Endodermal cell (in vitro differentiated cells): ENCODE measurements around the gene B2M. TPM values are rescaled to one million over a fixed set of nuclear protein-coding genes. Genes with fewer than 3 reads are reported as not detected.
"Not testable (repeated sequence)": the region's sequence is repeated elsewhere in the genome, so short reads cannot be mapped to it uniquely, and the experiment has no call there.

Experiments used
- DNase-seq: peaks from one replicate; pipeline ENCODE4 v3.0.0-alpha.2; 2017
- H3K27ac ChIP-seq: 2 replicates; pipeline ENCODE4 v1.5.1; 2013; ENCODE audit warnings: mild to moderate bottlenecking, low read depth, low read length, moderate library complexity
- H3K27me3 ChIP-seq: 2 replicates; pipeline ENCODE4 v1.6.1; 2013; ENCODE audit warnings: mild to moderate bottlenecking, low read length, moderate library complexity; ENCODE audit not compliant: insufficient read depth, control insufficient read depth, poor library complexity, severe bottlenecking
- H3K36me3 ChIP-seq: 2 replicates; pipeline ENCODE4 v1.7.0; 2013; ENCODE audit warnings: mild to moderate bottlenecking, low read length, moderate library complexity; ENCODE audit not compliant: control insufficient read depth, insufficient read depth
- H3K4me1 ChIP-seq: one replicate; pipeline ENCODE4 v1.7.0; 2013; ENCODE audit warnings: low read length; ENCODE audit not compliant: control insufficient read depth, insufficient read depth
- H3K4me3 ChIP-seq: 2 replicates; pipeline ENCODE4 v1.5.1; 2013; ENCODE audit warnings: mild to moderate bottlenecking, low read length, moderate library complexity
- H3K9ac ChIP-seq: 2 replicates; pipeline ENCODE4 v1.6.1; 2013; ENCODE audit warnings: mild to moderate bottlenecking, low read length, moderate library complexity; ENCODE audit not compliant: poor library complexity, severe bottlenecking; ENCODE audit errors: extremely low read depth
- H3K9me3 ChIP-seq: 2 replicates; pipeline ENCODE4 v1.6.1; 2013; ENCODE audit warnings: mild to moderate bottlenecking, low read length, moderate library complexity; ENCODE audit not compliant: control insufficient read depth
- H3K27ac Mint-ChIP-seq: 2 replicates; pipeline ENCODE4 v1.8.0; 2020; ENCODE audit warnings: mixed read lengths
- H3K27me3 Mint-ChIP-seq: 2 replicates; pipeline ENCODE4 v1.8.0; 2021; ENCODE audit warnings: mild to moderate bottlenecking, mixed read lengths; ENCODE audit not compliant: insufficient read depth
- H3K36me3 Mint-ChIP-seq: 2 replicates; pipeline ENCODE4 v1.8.0; 2020; ENCODE audit warnings: low read depth, mixed read lengths
- H3K4me1 Mint-ChIP-seq: 2 replicates; pipeline ENCODE4 v1.8.0; 2020; ENCODE audit warnings: mixed read lengths
- H3K4me3 Mint-ChIP-seq: 2 replicates; pipeline ENCODE4 v1.8.0; 2020; ENCODE audit warnings: mild to moderate bottlenecking, moderate library complexity, mixed read lengths
- H3K9me3 Mint-ChIP-seq: 2 replicates; pipeline ENCODE4 v1.8.0; 2020; ENCODE audit warnings: mild to moderate bottlenecking, mixed read lengths
- WGBS, 2 experiments: methylation state at CpG; one replicate each; pipeline versions ENCODE4 v1.1.5 to v1.1.7; 2013; ENCODE audit warnings: missing lambda C conversion rate in 2 of 2, mixed read lengths in 1 of 2; ENCODE audit not compliant: insufficient coverage in 1 of 2, insufficient read length in 1 of 2; 5-methylcytosine and 5-hydroxymethylcytosine counted together
- total RNA-seq, 2 donors: library from RNA; stranded (reverse); fragmentation: NEBNext Ultra II Directional in 1 of 2; extraction: Animal tissue kit (Norgen Biotek cat#: 25700) in 1 of 2; gene quantifications; 2 replicates in 1 of 2; 3 replicates in 1 of 2; pipeline ENCODE4 v1.2.1, GENCODE V29; 2021
- TF ChIP-seq, protein P1 (sequence below): fragments of 200-600 bp; sonication (generic); conservative IDR thresholded peaks from 2 replicates; pipeline ENCODE4 v1.5.0; 2021; ENCODE audit warnings: antibody characterized with exemption, mild to moderate bottlenecking

B2M gene
- total RNA-seq, 2 donors from 2014 or later, result 66.5 to 74.3 TPM

DNA sequence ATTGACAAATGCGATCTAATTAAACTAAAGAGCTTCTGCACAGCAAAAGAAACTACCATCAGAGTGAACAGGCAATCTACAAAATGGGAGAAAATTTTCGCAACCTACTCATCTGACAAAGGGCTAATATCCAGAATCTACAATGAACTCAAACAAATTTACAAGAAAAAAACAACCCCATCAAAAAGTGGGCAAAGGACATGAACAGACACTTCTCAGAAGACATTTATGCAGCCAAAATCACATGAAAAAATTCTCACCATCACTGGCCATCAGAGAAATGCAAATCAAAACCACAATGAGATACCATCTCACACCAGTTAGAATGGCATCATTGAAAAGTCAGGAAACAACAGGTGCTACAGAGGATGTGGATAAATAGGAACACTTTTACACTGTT, 32.1 kb downstream of the B2M start:
- H3K27ac ChIP-seq, H3K4me3 Mint-ChIP-seq, H3K4me1 ChIP-seq, DNase-seq, H3K36me3 Mint-ChIP-seq, H3K4me3 ChIP-seq, H3K9ac ChIP-seq, H3K27ac Mint-ChIP-seq, H3K27me3 Mint-ChIP-seq, H3K9me3 ChIP-seq, H3K36me3 ChIP-seq, H3K4me1 Mint-ChIP-seq, H3K27me3 ChIP-seq: not testable (repeated sequence)
- peaks cover 16% of the 10 kb centered on the region for H3K9me3 Mint-ChIP-seq
- 71% methylated on average over 1 of the region's 2 CpGs; no CpG with 5 or more reads in 1 of the 2 experiments for WGBS, 2 experiments

DNA sequence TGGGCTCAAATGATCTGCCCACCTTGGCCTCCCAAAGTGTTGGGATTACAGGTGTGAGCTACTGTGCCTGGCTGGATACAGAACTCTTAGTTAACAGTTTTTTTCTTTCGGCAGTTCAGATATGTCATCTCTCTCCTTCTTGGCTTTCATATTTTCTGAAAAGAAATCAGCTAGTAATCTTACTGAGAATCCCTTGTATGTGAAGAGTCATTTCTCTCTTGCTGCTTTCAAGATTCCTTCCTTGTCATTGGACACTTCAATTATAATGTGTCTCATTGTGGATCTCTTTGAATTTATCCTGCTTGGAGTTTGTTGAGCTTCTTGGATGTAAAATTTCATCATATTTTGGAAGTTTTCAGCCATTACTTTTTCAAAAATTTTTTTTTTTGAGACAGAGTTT, 42.0 kb downstream of the B2M start:
- Mint-ChIP-seq H3K27ac (no peak overlapping the region), H3K4me1 (no peaks in the 10 kb centered on the region), H3K9me3 (peaks cover 24% of the 10 kb centered on the region), H3K4me3 (no peak overlapping the region), H3K27me3 (peaks cover 31% of the 10 kb centered on the region), H3K36me3 (no peaks in the 10 kb centered on the region)
- H3K36me3 ChIP-seq, result no peaks in the 10 kb centered on the region
- H3K4me1 ChIP-seq, result no peaks in the 10 kb centered on the region
- H3K9ac ChIP-seq, result no peak overlapping the region
- H3K27ac ChIP-seq, result no peak overlapping the region
- TF ChIP-seq, protein P1, sequence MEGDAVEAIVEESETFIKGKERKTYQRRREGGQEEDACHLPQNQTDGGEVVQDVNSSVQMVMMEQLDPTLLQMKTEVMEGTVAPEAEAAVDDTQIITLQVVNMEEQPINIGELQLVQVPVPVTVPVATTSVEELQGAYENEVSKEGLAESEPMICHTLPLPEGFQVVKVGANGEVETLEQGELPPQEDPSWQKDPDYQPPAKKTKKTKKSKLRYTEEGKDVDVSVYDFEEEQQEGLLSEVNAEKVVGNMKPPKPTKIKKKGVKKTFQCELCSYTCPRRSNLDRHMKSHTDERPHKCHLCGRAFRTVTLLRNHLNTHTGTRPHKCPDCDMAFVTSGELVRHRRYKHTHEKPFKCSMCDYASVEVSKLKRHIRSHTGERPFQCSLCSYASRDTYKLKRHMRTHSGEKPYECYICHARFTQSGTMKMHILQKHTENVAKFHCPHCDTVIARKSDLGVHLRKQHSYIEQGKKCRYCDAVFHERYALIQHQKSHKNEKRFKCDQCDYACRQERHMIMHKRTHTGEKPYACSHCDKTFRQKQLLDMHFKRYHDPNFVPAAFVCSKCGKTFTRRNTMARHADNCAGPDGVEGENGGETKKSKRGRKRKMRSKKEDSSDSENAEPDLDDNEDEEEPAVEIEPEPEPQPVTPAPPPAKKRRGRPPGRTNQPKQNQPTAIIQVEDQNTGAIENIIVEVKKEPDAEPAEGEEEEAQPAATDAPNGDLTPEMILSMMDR, result no peak
- WGBS, 2 experiments, result 100% methylated on average over 1 of the region's 1 CpG; no CpG with 5 or more reads in 1 of the 2 experiments
- peaks cover 10% of the 10 kb centered on the region for H3K27me3 ChIP-seq
- DNase-seq, result no peak
- H3K9me3 ChIP-seq, result no peaks in the 10 kb centered on the region
- H3K4me3 ChIP-seq, result no peak overlapping the region

DNA sequence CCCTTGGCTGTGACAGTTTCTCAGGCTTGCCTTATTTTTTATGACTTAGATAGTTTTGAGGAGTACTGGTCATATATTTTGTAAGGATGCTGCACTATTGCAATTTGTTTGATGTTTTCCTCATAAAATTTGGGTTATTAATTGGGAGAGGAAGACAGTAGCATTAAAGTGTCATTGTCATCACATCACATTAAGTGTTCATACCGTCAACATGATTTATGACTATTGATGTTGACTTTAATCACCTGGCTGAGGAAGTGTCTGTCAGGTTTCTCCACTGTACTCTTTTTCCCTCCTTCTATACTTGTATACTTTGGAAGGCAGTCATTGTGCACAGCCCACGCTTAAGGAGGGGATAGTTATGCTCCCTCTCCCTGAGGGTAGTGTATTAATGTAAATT, 51.9 kb downstream of the B2M start:
- Histone ChIP-seq H3K27me3 (peaks cover 16% of the 10 kb centered on the region), H3K36me3 (no peaks in the 10 kb centered on the region), H3K4me1 (no peaks in the 10 kb centered on the region), H3K9me3 (no peaks in the 10 kb centered on the region), H3K27ac (no peak overlapping the region), H3K4me3 (no peak overlapping the region), H3K9ac (no peak overlapping the region)
- TF ChIP-seq, protein P1, result no peak
- 91 to 100% methylated on average over 1 to 2 of the region's 2 CpGs for WGBS, 2 experiments
- Mint-ChIP-seq H3K4me1 (no peaks in the 10 kb centered on the region), H3K4me3 (no peak overlapping the region), H3K36me3 (no peaks in the 10 kb centered on the region), H3K9me3 (peaks cover 1% of the 10 kb centered on the region), H3K27me3 (peaks cover 12% of the 10 kb centered on the region), H3K27ac (no peak overlapping the region)
- DNase-seq, result no peak

DNA sequence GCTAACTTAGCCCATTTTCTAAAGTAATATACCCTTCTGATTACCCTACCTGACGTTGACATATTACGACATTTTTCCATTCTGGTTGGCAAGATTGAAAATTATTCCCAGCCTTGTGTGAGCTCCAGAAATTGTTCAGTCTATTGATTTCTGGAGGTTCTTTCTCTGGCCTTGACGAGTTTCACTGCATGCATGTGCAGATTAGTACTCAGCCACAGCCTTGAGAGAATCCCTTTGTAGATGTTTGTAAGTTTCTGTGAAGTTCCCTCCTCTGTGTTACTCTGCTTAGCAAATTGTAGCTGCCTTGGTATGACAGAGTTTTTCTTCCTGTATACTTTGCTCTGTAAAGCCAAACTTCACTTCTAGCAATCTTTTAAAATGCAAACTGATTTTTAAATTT, 52.5 kb downstream of the B2M start:
- Histone ChIP-seq H3K27me3 (peaks cover 10% of the 10 kb centered on the region), H3K36me3 (no peaks in the 10 kb centered on the region), H3K4me3 (no peak overlapping the region), H3K9ac (no peak overlapping the region), H3K27ac (no peak overlapping the region), H3K9me3 (no peaks in the 10 kb centered on the region), H3K4me1 (no peaks in the 10 kb centered on the region)
- Mint-ChIP-seq H3K4me3 (no peak overlapping the region), H3K9me3 (peaks cover 1% of the 10 kb centered on the region), H3K4me1 (no peaks in the 10 kb centered on the region), H3K27ac (no peak overlapping the region), H3K27me3 (peaks cover 12% of the 10 kb centered on the region), H3K36me3 (no peaks in the 10 kb centered on the region)
- DNase-seq, result no peak
- 81 to 100% methylated on average over 2 to 3 of the region's 3 CpGs for WGBS, 2 experiments
- TF ChIP-seq, protein P1, result no peak
